Measurements from ENCODE around the gene PCNX3.
"Not testable (repeated sequence)": the region's sequence is repeated elsewhere in the genome, so short reads cannot be mapped to it uniquely, and the experiment has no call there.

Gene PCNX3

DNA sequence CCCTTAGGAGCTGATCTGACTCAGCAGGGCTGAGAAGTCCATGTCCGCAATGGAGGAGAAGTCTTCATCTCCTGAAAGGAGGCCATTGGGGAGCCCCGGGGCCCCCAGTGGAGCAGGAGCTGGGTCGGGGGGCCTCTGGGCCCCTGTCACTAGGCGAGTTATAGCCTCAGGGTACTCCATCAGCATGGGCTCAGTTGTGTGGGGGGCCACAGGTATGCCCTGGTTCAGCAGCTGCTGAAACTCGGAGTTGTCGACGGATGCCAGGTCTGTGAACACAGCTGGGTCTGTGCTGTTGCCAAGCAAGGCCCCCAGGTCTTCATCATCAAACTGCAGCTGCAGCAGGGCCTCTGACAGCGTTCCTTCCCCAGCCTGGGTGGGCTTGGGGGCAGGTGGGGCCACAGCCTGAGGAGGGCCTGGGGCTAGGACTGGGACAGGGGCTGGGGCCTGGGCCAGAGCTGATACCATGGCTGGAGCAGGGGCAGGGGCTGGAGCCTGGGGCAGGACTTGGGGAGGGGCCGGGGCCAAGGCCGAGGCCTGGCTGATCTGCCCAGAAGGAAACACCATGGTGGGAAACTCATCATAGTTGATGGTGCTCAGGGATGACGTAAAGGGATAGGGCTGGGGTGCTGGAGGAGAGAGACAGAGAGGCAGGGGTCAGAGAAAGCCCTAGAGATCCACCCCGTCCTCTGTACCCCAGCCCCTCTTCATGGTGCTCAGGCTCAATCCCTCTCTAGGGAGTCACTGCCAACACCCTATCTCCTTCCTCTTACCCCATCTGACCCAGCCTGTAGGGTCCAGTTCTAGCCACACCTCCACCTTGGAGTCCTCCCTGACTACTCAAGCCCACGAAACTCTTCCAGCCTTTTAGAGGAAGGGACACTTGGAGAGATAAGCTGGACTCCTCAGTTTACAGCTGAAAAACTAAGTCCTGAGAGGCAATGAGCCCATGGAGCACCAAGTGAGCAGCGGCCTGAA lies 39.1 kb downstream of the PCNX3 start:
- DNase-seq (ENCODE audit: low read depth), result no peak

GRCh38 chr11:65655570-65656332 lies 40.2 kb downstream of the PCNX3 start:
- no peak for DNase-seq (ENCODE audit: low read depth)

DNA sequence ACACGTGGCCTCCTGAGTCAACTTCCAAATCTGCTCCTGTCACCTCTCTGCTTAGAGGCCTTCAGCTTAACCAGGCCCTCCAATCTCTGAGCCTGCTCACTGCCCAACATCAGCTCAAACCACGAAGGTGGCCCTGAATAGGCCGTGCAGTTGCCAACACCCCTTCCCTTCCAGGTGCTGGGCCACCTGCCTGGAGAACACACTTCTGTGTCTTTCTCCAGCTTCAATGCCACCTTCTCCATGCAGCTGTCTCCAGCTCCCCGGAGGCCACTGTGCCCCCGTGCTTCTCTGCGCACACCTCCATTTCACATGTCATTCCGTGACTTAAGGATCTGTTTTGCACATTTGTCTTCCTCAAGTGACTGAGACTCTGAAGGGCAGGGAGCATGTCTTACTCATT lies 41.9 kb downstream of the PCNX3 start:
- DNase-seq (ENCODE audit: low read depth), result no peak

DNA sequence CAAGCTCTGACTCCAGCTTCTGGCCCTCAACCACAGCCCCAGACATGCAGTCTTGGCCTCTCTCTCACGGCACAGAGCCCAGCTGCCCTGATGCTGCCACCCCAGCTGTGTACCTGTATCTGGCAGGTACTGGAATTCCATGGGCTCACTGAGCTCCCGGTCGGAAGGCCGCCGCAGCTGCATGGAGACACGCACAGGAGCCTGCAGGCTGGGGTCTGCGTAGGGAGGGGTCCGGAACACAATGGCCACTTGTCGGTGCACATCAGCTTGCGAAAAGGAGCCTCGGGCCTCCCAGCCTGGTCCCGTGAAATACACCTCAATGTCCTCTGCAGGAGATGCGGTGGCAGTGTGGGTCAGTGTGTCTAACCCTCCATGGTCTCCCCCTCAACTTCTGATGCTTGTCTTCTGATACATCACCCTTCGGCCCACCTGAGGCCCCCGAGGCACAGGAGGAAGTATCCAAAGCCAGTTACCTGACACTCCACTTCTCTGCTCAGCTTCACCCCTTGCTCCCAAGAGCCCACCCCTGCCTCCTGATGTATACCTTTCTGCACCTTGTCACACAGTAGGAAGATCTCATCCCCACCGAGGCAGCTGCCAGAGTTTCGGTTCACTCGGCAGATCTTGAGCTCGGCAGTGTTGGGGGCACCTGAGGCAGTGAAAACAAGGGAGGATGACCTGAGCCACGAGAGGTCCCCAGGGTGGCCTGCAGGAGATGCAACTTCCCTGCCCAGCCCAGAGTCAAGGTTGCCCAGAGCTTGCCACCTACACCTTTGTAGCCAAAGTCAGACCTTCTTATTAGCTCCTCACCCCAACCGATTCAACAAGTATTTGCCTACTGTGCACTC lies 42.8 kb downstream of the PCNX3 start:
- DNase-seq (ENCODE audit: low read depth), result no peak

DNA sequence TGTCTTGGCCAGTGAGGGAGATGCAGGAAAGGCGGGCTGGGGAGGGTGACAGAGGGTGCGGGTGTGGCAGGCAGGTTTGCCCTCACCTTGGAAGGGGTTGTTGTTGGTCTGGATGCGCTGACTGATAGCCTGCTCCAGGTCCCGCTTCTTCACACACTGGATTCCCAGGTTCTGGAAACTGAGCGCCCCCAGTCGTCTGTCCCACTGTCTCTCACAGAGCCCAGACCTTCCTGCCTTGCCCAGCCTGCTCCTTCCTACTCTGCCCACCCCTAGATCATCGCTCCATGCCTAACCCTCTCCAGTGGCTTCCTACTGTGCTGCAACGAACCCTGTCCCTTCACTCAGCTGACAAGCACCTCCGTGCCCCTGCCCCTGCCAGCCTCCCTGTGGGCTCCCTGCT lies 44.5 kb downstream of the PCNX3 start:
- no peak for DNase-seq (ENCODE audit: low read depth)

- not testable (repeated sequence) for DNase-seq (ENCODE audit: low read depth)
Observed at GRCh38 chr11:65660908-65661307, 45.3 kb downstream of the PCNX3 start.

DNA sequence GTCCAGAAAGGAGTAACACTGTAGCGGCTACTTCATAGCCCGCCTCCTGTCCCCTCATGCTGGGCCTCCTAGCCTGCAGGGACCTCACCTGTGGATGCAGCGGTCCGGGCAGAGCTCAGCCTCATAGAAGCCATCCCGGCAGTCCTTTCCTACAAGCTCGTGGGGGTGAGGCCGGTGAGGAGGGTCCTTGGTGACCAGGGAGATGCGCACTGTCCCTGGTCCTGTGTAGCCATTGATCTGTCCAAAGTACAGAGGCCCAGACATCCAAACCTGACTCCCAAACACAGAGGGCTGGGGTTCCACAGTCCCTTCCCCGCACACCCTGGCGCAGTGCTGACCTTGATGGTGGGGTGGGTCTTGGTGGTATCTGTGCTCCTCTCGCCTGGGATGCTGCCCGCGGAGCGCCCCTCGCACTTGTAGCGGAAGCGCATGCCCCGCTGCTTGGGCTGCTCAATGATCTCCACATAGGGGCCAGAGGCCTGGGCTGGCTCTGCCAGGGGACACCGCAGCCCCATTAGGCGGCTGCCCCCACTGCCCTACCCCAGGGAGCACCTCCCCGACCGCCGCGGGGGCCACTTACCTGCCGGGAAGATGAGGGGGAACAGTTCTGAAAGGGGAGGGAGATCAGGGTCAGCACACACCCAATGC lies 46.1 kb downstream of the PCNX3 start:
- no peak for DNase-seq (ENCODE audit: low read depth)

- DNase-seq (ENCODE audit: low read depth), result peak; percentile 19
Observed at GRCh38 chr11:65662247-65662798, 46.7 kb downstream of the PCNX3 start.

GRCh38 chr11:65662799-65663638 lies 47.4 kb downstream of the PCNX3 start, which contains the start of gene RELA:
Gene RELA, minus strand, starts transcription at chr11:65662916. Its CDS starts 84 bp downstream, at chr11:65662832.
- peak; percentile 94 for DNase-seq (ENCODE audit: low read depth)

- peak; percentile 66 for DNase-seq (ENCODE audit: low read depth)
Observed at GRCh38 chr11:65663639-65664200, 48.1 kb downstream of the PCNX3 start.

DNA sequence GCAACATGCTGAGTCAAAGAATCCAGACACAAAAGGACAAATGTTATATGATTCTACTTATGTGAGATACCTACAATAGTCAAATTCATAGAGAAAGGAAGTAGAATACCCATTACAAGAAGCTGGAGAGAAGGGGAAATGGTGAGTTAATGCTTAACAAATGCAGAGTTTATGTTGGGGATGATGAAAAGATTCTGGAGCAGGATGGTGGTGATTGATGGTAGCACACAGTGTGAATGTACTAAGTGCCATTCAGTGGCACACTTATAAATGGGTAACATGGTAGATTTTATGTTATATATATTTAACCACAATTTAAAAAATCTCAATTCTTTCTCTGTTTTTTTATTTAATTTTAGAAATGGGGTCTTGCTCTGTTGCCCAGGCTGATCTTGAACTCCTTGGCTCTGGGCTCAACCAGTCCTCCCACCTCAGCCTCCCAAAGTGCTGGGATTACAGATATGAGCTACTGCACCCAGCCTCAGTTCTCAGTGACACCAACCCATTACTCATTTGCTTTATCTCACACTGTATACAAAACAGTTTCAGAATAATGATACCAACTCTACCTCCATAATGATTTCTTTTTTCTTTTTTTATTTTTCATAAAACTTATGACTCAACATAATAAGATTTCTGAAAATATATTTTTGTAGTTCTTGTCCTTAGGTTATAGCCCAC lies 56.7 kb downstream of the PCNX3 start:
- no peak for DNase-seq (ENCODE audit: low read depth)

DNA sequence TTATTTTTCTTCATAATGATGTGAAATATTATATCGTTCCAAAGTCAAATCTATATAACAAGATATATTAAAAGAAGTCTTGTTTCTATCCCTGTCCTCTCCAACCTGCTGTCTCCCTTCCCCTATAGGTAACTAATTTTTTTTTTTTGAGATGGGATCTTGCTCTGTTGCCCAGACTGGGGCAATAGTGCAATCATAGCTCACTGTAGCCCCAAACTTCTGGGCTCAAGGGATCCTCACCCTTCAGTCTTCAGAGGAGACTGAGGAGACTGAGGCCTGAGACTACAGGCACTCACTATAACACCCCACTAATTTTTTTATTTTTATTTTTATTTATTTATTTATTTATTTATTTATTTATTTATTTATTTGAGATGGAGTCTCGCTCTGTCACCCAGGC lies 57.4 kb downstream of the PCNX3 start:
- no peak for DNase-seq (ENCODE audit: low read depth)

GRCh38 chr11:65680192-65680743 lies 64.7 kb downstream of the PCNX3 start:
- no peak for DNase-seq (ENCODE audit: low read depth)

GRCh38 chr11:65683480-65683879 lies 67.9 kb downstream of the PCNX3 start:
- not testable (repeated sequence) for DNase-seq (ENCODE audit: low read depth)

GRCh38 chr11:65685981-65686380 lies 70.4 kb downstream of the PCNX3 start:
- DNase-seq (ENCODE audit: low read depth), result no peak

Data from EH (cell line).